ENCODE measurements around the gene CBR3.
"Not testable (repeated sequence)": the region's sequence is repeated elsewhere in the genome, so short reads cannot be mapped to it uniquely, and the experiment has no call there.

The CBR3 gene

GRCh38 chr21:36134803-36135390, at the start of gene CBR3:
TSS of gene CBR3 (plus strand) at chr21:36135079. CDS start at chr21:36135193, 114 bp downstream.
- no peak for DNase-seq

DNA sequence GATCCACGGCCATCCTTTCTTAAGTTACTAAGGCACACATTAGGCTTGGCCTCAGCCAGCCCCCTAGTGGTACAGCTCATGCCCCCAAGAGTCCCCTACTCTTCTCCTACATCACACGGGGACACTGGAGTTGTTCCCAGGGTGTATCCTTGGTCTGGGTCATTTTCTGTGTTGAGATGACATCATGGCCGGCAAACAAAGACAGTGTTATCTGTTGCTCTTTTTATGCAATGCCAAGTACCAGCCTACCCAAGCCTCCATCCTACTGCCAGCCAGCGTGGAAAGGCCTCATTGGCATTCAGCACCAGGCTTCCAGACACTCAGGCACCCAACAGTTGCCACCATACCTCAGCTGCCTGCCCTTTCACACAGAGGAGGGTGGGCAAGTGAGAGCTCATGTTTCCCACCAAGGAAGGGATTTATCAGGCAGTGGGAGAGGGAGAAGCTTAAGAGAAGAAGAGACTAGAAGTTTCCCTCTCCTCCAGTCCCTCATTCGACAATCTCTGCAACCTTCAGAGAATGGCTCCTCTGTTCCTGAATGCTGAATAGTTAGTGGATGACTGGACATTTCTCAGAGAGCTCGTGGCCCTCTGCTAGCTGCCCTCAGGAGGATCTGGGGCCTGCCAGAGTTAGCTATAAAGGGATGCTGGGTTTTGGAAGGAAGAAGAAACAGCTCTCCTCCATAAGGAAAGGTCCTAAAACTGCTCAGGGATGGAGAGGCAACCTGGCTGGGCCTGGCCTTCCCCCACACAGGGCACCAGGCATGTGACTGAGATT, 47.3 kb upstream of the CBR3 start:
- no peak for DNase-seq

DNA sequence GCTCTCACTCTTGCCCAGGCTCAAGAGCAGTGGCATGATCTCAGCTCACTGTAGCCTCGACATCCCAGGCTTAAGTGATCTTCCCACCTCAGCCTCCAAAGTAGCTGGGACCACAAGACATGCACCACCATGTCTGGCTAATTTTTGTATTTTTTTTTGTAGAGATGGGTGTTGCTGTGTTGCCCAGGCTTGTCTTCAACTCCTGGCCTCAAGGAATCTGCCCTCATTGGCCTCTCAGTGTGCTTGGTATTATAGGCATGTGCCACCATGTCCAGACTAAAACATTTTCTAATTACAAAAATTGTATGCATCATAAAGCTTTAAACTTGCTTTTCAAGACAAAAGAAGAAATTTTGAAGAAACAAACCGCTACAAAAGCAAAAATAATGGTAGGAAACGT, 44.9 kb upstream of the CBR3 start:
- no peak for DNase-seq

GRCh38 chr21:36092681-36093080, 42.2 kb upstream of the CBR3 start:
- DNase-seq, result no peak

- DNase-seq, result no peak
Observed at GRCh38 chr21:36093512-36093911, 41.4 kb upstream of the CBR3 start.

DNA sequence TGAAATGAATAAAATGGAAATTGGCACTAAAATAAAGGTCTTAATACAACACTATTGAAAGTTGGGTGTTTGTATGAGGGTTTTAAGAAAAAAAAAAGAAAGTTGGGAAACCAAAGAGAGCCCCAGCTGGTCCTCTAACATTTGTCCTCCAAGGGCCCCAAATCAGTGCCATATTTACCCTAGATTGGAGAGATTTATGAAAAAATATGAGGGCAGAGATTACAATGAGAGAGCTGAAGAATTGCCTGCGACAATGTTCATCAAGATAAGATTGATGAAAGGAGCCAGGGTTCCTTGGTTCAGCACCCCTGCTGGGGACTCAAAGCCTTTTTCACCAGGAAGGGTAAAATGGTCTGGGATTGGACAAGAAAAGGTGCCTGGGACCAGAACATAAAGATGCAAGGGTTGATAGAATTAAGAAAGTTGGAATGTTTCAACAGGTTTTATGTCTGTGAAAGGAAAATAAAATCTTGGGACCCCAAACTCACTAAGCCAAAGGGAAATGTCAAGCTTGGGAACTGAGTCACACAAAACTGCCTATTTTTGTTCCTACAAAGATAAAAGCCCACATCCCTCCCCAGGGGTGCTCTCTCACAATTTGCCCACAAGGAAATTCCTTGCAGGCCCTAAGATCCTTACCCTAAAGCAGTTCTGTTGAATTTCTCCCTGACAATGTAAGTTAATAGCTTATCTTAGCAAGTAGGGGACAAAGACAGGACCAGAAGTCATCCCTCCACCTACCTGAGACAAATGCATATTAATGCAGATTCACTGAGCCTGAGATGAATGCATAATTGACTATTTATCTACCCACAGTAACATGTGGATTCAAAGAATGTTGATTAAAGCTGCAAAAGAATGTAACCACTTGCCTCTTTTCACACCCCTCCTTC, 38.2 kb upstream of the CBR3 start:
- no peak for DNase-seq

DNA sequence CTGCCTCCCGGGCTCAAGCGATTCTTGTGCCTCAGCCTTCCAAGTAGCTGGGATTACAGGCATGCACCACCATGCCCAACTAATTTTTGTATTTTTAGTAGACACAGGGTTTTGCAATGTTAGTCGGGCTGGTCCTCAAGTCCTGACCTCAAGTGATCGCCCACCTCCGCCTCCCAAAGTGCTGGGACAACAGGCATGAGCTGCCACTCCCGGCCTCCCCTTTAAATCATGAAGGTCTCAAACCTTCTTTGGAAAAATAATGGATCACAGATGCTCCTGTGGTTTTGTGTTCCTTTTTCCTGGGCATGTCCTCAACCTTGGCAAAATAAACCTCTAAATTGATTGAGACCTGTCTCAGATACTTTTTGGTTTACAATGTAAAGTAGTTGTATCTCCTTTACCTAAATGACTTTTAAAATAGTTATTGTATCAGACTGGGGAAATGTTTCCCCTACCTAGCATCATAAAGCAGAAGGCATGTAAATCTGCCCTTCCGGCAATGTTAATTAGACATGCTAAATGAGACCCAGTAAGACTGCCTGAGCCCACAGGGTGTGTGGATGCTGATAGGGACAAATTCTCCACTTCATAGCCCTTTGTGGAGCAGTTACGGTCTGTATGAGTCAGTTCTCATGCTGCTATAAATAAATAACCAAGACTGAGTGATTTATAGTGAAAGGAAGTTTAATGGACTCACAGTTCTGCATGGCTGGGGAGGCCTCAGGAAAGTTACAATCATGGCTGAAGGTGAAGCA, 37.3 kb upstream of the CBR3 start:
- DNase-seq, result no peak

DNA sequence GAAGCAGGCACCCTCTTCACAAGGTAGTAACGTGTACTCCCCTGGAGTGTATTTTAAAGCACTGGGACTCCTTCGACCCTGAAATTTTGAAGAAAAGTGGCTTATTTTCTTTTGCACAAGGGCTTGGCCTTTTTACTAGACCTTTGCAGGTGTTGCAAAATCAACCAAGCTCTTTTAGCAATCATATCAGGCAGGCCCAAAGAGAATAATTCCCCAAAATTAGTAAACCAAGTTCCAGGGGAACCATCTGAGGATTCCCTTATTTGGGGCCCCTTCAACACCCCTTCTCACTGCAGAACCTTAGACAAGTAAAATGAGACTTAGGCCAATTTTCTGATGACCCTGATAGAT, 36.7 kb upstream of the CBR3 start:
- no peak for DNase-seq

DNA sequence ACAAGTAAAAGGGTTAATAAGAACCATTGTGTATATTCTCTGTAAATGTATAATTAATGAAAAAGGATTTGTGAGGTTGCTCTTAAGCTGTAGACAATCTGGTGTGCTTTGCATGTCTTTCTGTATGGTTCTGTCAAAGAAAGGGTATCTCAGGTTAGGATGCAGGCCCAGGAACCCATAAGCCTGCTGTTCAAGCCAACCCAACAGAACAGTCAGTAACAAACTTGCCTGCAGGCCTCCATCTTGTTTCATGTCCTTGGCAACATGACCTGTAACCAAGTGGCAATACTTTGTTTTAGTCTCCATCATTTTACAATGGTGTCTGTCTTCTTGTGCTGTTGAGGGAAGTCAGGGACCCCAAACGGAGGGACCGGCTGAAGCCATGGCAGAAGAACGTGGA, 35.9 kb upstream of the CBR3 start:
- no peak for DNase-seq

DNA sequence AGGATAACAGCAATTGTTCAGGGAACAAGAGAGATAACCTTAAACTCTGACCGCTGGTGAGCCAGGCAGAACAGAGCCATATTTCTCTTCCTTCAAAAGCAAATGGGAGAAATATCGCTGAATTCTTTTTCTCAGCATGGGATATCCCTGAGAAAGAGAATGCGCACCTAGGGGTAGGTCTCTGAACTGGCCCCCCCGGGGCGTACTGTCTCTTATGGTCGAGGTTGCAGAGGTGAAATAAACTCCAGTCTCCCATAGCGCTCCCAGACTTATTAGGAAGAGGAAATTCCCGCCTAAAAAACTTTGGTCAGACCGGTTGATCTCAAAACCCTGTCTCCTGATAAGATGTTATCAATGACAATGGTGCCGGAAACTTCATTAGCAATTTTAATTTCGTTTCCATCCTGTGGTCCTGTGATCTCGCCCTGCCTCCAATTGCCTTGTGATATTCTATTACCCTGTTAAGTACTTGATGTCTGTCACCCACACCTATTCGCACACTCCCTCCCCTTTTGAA, 35.1 kb upstream of the CBR3 start:
- not testable (repeated sequence) for DNase-seq

GRCh38 chr21:36100971-36101641, 33.8 kb upstream of the CBR3 start:
- no peak for DNase-seq

GRCh38 chr21:36103434-36103833, 31.4 kb upstream of the CBR3 start:
- no peak for DNase-seq

GRCh38 chr21:36104317-36105300, 30.3 kb upstream of the CBR3 start:
- DNase-seq, result no peak

DNA sequence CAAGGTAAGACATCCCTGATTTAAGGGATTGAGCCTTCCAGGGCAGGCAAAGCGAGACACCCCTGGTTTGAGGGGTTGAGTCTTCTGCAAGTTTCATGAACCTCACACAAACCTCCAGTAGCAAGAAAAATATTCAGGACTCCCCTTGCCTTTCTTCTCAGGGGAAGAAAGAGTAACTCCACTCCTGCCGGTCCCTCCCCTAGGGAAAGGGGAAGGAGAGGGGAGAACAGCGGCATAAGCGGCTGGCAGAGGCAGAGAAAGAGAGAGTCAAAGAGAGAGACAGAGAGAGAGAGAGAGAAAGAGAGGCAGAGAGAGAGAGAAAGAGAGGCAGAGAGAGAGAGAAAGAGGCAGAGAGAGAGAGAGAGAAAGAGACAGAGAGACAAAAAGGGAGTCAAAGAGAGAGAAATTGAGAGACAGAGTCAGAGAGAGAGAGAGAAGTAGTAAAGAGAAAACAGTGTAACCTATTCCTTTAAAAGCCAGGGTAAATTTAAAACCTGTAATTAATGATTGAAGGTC, 29.5 kb upstream of the CBR3 start:
- DNase-seq, result no peak

DNA sequence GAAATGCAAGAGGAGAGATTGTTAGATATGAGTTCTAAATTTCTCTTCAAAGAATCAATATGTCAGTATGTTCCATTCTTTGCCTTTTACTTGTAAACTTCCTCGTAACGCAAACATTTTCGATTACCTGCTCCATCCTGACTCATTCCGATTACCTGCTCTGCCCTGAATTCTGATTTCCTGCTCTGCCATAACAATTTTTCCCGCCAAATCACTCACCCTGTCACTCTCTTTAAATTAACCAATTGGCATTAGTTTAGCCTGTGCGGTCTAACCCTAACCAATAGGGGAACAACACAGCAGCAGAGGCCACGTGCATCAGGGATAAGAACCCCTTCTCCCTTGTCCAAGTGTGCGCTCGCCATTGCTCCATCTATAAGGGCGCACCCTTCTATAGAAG, 25.0 kb upstream of the CBR3 start:
- DNase-seq, result no peak

GRCh38 chr21:36111238-36111637, 23.6 kb upstream of the CBR3 start:
- DNase-seq, result no peak

DNA sequence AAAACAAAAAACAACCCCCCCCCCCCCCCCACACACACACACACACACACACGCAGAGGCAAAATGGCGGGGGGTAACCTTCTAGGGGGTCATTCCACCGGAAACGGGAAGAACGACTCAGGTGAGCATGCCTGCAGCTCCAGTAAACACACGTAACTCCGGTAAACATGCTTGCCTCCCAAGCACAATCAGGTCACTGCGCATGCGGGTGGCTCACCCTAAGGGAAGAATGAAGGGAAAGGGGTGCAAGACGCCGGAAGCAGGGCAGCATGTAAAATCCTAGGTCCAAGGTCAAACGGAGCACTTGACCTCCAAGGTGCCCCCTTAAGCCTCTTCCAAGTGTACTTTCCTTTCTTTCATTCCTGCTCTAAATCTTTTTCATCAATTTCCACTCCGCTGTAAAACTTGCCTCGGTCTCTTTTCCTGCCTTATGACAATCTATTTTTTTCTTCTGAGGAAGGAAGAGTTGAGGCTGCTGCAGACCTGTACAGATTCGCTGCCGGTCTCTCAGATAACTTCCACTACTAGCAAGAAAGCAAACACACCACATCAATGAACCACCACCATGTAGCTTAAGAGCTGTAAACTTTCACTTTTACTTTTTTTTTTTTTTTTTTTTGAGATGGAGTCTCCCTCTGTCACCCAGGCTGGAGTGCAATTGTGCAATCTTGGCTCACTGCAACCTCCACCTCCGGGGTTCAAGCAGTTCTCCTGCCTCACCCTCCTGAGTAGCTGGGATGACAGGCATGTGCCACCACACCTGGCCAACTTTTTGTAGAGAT, 21.0 kb upstream of the CBR3 start:
- no peak for DNase-seq

- no peak for DNase-seq
Observed at GRCh38 chr21:36115138-36115730, 19.6 kb upstream of the CBR3 start.

- DNase-seq, result no peak
Observed at GRCh38 chr21:36117286-36117741, 17.6 kb upstream of the CBR3 start.
